ENCODE data around the gene SKIC2. TPM values are rescaled to one million over a fixed set of nuclear protein-coding genes. Genes with fewer than 3 reads are reported as not detected.
"Not testable (repeated sequence)": the region's sequence is repeated elsewhere in the genome, so short reads cannot be mapped to it uniquely, and the experiment has no call there.

The SKIC2 gene
- 41.7 TPM for polyA plus RNA-seq (2013, experiment 1 of 2; ENCODE audit: insufficient read length)
- 41.5 TPM for polyA plus RNA-seq (2013, experiment 2 of 2; ENCODE audit: insufficient read length)

- DNase-seq: peak; percentile 99
Observed at GRCh38 chr6:31958741-31959739, at the start of gene SKIC2, which contains the start of gene NELFE. Gene SKIC2, plus strand, starts transcription at chr6:31959175. Its CDS starts 18 bp downstream, at chr6:31959193. Gene NELFE, minus strand, starts transcription at chr6:31958971. Its CDS starts 525 bp downstream, at chr6:31958446.

- not testable (repeated sequence) for DNase-seq
Observed at GRCh38 chr6:31909298-31909697, 49.7 kb upstream of the SKIC2 start.

- DNase-seq: no peak
Observed at GRCh38 chr6:31911826-31912585, 47.0 kb upstream of the SKIC2 start.

GRCh38 chr6:31915351-31915750 lies 43.6 kb upstream of the SKIC2 start:
- DNase-seq: no peak

- DNase-seq: no peak
Observed at GRCh38 chr6:31915756-31916155, 43.2 kb upstream of the SKIC2 start.

GRCh38 chr6:31918069-31918720 lies 40.8 kb upstream of the SKIC2 start:
- no peak for DNase-seq

- DNase-seq: no peak
Observed at GRCh38 chr6:31919624-31920303, 39.2 kb upstream of the SKIC2 start.

- no peak for DNase-seq
Observed at GRCh38 chr6:31920811-31921210, 38.2 kb upstream of the SKIC2 start.

- no peak for DNase-seq
Observed at GRCh38 chr6:31922942-31923341, 36.0 kb upstream of the SKIC2 start.

GRCh38 chr6:31927242-31927862 lies 31.6 kb upstream of the SKIC2 start, which contains the start of gene C2:
Gene C2, plus strand, starts transcription at chr6:31927717. Its CDS starts 36 bp downstream, at chr6:31927753.
- no peak for DNase-seq

GRCh38 chr6:31927863-31928671 lies 30.9 kb upstream of the SKIC2 start:
- no peak for DNase-seq

GRCh38 chr6:31928672-31928939 lies 30.4 kb upstream of the SKIC2 start:
- DNase-seq: no peak

GRCh38 chr6:31930962-31931361 lies 28.0 kb upstream of the SKIC2 start:
- no peak for DNase-seq

- DNase-seq: not testable (repeated sequence)
Observed at GRCh38 chr6:31932137-31932536, 26.8 kb upstream of the SKIC2 start.

GRCh38 chr6:31933537-31933936 lies 25.4 kb upstream of the SKIC2 start:
- no peak for DNase-seq

GRCh38 chr6:31935021-31935420 lies 24.0 kb upstream of the SKIC2 start:
- DNase-seq: no peak

- DNase-seq: no peak
Observed at GRCh38 chr6:31935823-31936222, 23.2 kb upstream of the SKIC2 start.

GRCh38 chr6:31940256-31940664 lies 18.7 kb upstream of the SKIC2 start:
- peak; percentile 51 for DNase-seq

- no peak for DNase-seq
Observed at GRCh38 chr6:31943742-31944141, 15.2 kb upstream of the SKIC2 start.

GRCh38 chr6:31945154-31945506 lies 13.8 kb upstream of the SKIC2 start:
- DNase-seq: no peak
